C4-2B (cell line): ENCODE data around the gene ATG10.

ENCODE experiments used
- H3K27ac ChIP-seq: fragments of 450-650 bp; 2 replicates; pipeline ENCODE4 v1.5.1; 2017
- CTCF ChIP-seq: fragments of 450-650 bp; conservative IDR thresholded peaks from 2 replicates; pipeline ENCODE4 v1.5.1; 2017; ENCODE audit warnings: mild to moderate bottlenecking
- ZFX ChIP-seq: fragments of 450-650 bp; IDR thresholded peaks from 2 replicates; pipeline ENCODE4 v1.6.1; 2017

ATG10 gene

GRCh38 chr5:82154776-82155175 lies 183.0 kb downstream of the ATG10 start:
- H3K27ac ChIP-seq, result no peak overlapping the region
- no peak for TF ChIP-seq CTCF

GRCh38 chr5:82155305-82155704 lies 183.5 kb downstream of the ATG10 start:
- TF ChIP-seq ZFX, result no peak
- no peak overlapping the region for H3K27ac ChIP-seq

DNA sequence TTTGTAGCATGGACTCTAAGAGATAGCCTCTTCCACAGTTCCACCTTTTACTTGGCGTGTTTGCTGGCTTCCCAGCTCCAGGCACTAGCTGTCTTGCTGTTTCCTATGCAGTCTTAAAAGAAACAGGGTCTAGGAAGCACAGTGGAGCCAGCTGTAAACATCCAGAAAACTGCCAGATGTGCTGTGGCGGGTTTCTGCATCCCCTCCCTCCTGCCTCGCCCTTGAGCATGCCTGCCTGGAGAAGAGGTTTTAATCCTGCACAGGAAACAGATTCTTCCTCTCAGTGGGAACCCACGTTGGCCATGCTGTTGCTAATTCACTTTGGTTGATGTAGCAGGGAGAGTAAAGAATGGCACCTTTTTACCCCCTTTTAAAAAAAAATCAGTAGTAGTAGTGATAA lies 185.1 kb downstream of the ATG10 start:
- TF ChIP-seq ZFX (no peak), CTCF (no peak)
- H3K27ac ChIP-seq, result no peak overlapping the region

DNA sequence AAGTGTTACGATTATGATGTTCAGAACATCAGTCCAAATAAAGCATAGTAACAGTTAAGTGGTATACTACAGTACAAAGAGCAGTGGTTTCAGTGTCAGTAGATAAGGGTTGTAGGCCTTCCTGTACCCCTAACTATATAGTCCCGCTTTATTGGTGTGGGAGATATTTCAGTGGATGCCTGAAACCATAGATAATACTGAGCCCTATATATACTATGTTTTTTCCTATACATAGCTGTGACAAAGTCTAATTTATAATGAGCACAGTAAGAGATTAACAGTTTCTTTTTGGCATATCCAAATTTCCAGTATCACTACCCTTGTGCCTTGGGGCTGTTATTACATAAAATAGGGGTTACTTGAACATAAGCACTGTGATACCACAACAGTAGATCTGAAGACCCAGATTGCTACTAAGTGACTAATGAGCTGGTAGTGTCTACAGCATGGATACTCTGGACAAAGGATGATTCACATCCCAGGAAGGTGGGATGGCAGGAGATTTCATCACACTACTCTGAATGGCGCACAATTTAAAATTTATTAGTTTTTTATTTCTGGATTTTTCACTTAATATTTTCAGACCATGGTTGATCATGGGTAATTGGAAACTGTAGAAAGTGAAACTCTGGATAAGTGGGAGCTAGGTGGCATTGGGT lies 187.1 kb downstream of the ATG10 start:
- no peak overlapping the region for H3K27ac ChIP-seq
- no peak for TF ChIP-seq CTCF
- TF ChIP-seq ZFX, result no peak

- no peak overlapping the region for H3K27ac ChIP-seq
- TF ChIP-seq ZFX (no peak), CTCF (no peak)
Observed at GRCh38 chr5:82160948-82161347, 189.1 kb downstream of the ATG10 start.

DNA sequence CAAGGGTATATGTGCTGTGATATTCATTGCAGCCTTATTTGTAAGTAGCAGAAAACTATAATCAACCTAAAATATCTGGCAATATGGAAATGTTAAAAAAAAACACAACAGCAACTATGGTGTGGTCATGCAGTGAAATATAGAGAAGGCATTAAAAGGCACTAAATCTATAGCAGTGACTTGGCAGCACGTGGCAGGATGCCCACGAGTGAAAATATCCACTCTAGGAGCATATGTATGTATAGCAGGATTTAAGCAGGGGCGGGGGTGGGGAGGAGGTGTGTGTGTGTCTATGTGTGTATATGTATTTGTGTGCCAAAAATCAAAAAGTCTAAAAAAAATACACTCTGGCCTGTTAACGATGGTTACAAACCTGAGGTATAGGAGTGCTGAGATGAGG lies 190.8 kb downstream of the ATG10 start:
- no peak overlapping the region for H3K27ac ChIP-seq
- TF ChIP-seq CTCF (no peak), ZFX (no peak)

DNA sequence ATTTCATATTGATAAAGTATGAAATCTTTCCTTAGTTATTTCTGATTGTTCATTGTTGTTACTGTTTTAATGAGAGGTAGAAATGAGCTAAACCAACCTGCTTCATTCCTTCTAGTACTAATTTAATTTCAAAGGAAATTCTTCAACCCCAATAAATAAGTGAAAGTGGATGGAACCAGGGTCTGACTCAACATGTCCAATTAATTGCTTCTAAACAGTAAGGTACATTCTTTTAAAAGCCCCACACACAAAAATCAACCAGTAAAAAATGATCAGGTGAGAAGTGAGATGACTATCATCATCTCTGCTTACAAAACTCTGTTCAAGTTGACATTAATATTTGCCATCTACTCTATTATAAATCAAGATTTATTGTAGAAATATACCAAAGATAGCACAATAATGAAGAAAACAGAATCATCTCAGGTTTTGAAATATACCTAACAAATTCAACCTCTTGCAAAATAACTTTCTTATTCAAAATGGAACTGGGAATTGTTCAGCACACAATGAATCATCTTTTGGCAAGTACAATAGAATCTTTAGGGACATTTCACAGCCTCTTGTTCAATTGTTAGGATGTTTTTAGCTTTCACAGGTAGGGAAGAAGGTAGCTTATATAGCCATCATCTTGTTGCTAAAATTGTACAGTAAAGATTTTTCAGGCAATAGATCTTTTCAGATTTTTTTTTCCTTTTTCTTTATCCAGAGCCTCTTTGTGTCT lies 191.8 kb downstream of the ATG10 start:
- no peak for TF ChIP-seq CTCF
- TF ChIP-seq ZFX, result no peak

More for the DNA sequence above, 191.8 kb downstream of the ATG10 start:
- H3K27ac ChIP-seq, result no peak overlapping the region
